Astrocyte (in vitro differentiated cells and primary cell): ENCODE data around the gene PYGB. TPM values are rescaled to one million over a fixed set of nuclear protein-coding genes. Genes with fewer than 3 reads are reported as not detected.
"Not testable (repeated sequence)": the region's sequence is repeated elsewhere in the genome, so short reads cannot be mapped to it uniquely, and the experiment has no call there.

Source experiments
- DNase-seq: peaks from one replicate; pipeline ENCODE4 v3.0.0-alpha.2; 2010; ENCODE audit warnings: low read depth
- FAIRE-seq: peaks from 2 replicates; lab custom pipeline; 2011; peaks lifted over from hg19 to GRCh38; lab: Jason Lieb, UNC
- H2AFZ ChIP-seq: 2 replicates; pipeline ENCODE4 v1.6.0; 2012; ENCODE audit warnings: low read depth, low read length, inconsistent platforms
- H3K27ac ChIP-seq: 2 replicates; pipeline ENCODE4 v1.5.1; 2011; ENCODE audit warnings: low read depth, low read length, inconsistent platforms
- H3K27me3 ChIP-seq: 2 replicates; pipeline ENCODE4 v1.6.0; 2011; ENCODE audit warnings: low read length, inconsistent platforms; ENCODE audit not compliant: insufficient read depth
- H3K36me3 ChIP-seq: 2 replicates; pipeline ENCODE4 v1.5.1; 2011; ENCODE audit warnings: low read length, inconsistent platforms; ENCODE audit not compliant: insufficient read depth
- H3K4me1 ChIP-seq: 2 replicates; pipeline ENCODE4 v1.5.1; 2011; ENCODE audit warnings: low read length, inconsistent platforms; ENCODE audit not compliant: insufficient read depth
- H3K4me2 ChIP-seq: 2 replicates; pipeline ENCODE4 v1.6.0; 2012; ENCODE audit warnings: low read length, inconsistent platforms
- H3K4me3 ChIP-seq: 2 replicates; pipeline ENCODE4 v1.5.1; 2011; ENCODE audit warnings: low read depth, mild to moderate bottlenecking, low read length, inconsistent platforms; ENCODE audit not compliant: insufficient read depth
- H3K79me2 ChIP-seq: 2 replicates; pipeline ENCODE4 v1.6.0; 2012; ENCODE audit warnings: mild to moderate bottlenecking, low read length, inconsistent platforms; ENCODE audit not compliant: insufficient read depth
- H3K9ac ChIP-seq: 2 replicates; pipeline ENCODE4 v1.6.0; 2012; ENCODE audit warnings: mild to moderate bottlenecking, low read length, inconsistent platforms
- H3K9me3 ChIP-seq: 2 replicates; pipeline ENCODE4 v1.5.1; 2012; ENCODE audit warnings: low read depth, mild to moderate bottlenecking, low read length, inconsistent platforms; ENCODE audit not compliant: insufficient read depth
- H4K20me1 ChIP-seq: 2 replicates; pipeline ENCODE4 v1.6.0; 2012; ENCODE audit warnings: low read length, inconsistent platforms; ENCODE audit not compliant: insufficient read depth
- H3K27ac Mint-ChIP-seq: one replicate; pipeline ENCODE4 v1.8.0; 2021; ENCODE audit warnings: mild to moderate bottlenecking, mixed read lengths; ENCODE audit not compliant: unreplicated experiment
- H3K27me3 Mint-ChIP-seq: one replicate; pipeline ENCODE4 v1.8.0; 2021; ENCODE audit warnings: low read depth, mixed read lengths; ENCODE audit not compliant: unreplicated experiment
- H3K36me3 Mint-ChIP-seq: one replicate; pipeline ENCODE4 v1.8.0; 2021; ENCODE audit warnings: low read depth, mixed read lengths; ENCODE audit not compliant: unreplicated experiment
- H3K4me1 Mint-ChIP-seq: one replicate; pipeline ENCODE4 v1.8.0; 2021; ENCODE audit warnings: low read depth, mixed read lengths; ENCODE audit not compliant: unreplicated experiment
- H3K4me3 Mint-ChIP-seq: one replicate; pipeline ENCODE4 v1.8.0; 2021; ENCODE audit warnings: mild to moderate bottlenecking, moderate library complexity, mixed read lengths; ENCODE audit not compliant: unreplicated experiment
- H3K9me3 Mint-ChIP-seq: one replicate; pipeline ENCODE4 v1.8.0; 2021; ENCODE audit warnings: mild to moderate bottlenecking, mixed read lengths; ENCODE audit not compliant: unreplicated experiment
- EZH2 ChIP-seq: IDR thresholded peaks from 2 replicates; pipeline ENCODE4 v1.6.1; 2012; ENCODE audit warnings: mild to moderate bottlenecking, low read length, inconsistent platforms; ENCODE audit not compliant: insufficient read depth
- total RNA-seq: library from RNA; stranded (reverse); gene quantifications from 2 replicates; pipeline ENCODE4 v1.2.1, GENCODE V29; 2021
- TF ChIP-seq, protein P1 (sequence below): IDR thresholded peaks from 2 replicates; pipeline ENCODE4 v1.5.1; 2011; ENCODE audit warnings: low read depth, mild to moderate bottlenecking, inconsistent platforms, low read length, moderate library complexity; ENCODE audit not compliant: insufficient read depth

The PYGB gene
- total RNA-seq, 1 donor from 2014 or later: 206 TPM

DNA sequence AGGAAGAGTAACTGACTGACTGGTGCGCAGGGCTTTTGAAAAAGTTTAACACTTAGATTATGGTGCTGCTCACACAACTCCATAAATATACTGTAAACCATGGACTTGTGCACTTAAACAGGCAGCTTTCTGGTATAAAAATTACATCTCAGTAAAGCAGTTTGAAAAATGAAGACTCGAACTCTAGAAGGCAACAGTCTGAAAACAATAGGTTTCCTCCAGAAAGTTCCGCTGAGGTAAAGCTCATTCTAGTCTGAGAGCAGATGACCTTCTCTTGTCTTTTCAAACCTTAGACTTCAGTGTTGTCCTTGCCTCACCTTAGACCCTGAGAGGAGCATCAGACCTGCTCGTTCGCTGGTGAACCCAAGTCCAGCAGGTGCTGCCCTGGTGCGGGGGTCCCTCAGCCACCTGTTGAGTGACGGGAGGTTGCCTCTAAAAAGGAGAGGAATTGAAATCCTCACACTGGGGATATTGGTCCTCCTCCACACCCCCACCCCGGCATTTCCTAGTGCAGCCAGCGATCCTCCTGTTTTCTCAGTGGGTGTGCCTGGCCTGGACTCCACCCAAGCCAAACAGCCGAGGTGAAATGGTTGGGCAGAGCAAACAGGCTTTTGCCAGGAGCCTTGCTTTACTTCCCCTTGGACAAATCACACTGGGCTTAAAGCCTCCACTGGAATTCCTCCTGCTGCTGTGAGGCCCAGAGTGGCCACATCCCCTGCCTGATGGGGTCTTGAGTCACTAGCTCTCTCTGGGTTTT lies 14.7 kb upstream of the PYGB start:
- no peak for TF ChIP-seq EZH2
- TF ChIP-seq, protein P1, sequence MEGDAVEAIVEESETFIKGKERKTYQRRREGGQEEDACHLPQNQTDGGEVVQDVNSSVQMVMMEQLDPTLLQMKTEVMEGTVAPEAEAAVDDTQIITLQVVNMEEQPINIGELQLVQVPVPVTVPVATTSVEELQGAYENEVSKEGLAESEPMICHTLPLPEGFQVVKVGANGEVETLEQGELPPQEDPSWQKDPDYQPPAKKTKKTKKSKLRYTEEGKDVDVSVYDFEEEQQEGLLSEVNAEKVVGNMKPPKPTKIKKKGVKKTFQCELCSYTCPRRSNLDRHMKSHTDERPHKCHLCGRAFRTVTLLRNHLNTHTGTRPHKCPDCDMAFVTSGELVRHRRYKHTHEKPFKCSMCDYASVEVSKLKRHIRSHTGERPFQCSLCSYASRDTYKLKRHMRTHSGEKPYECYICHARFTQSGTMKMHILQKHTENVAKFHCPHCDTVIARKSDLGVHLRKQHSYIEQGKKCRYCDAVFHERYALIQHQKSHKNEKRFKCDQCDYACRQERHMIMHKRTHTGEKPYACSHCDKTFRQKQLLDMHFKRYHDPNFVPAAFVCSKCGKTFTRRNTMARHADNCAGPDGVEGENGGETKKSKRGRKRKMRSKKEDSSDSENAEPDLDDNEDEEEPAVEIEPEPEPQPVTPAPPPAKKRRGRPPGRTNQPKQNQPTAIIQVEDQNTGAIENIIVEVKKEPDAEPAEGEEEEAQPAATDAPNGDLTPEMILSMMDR: no peak
- no peaks in the 10 kb centered on the region for H3K36me3 Mint-ChIP-seq
- peak; percentile 81 for DNase-seq
- Histone ChIP-seq H4K20me1 (no peaks in the 10 kb centered on the region), H3K9me3 (no peaks in the 10 kb centered on the region), H3K27ac (peak overlapping the region; percentile 62), H3K79me2 (no peaks in the 10 kb centered on the region), H2AFZ (no peak overlapping the region), H3K9ac (peak overlapping the region; percentile 53), H3K4me3 (peak overlapping the region; percentile 12), H3K36me3 (no peaks in the 10 kb centered on the region), H3K4me1 (peaks cover 26% of the 10 kb centered on the region), H3K4me2 (peak overlapping the region; percentile 79), H3K27me3 (no peaks in the 10 kb centered on the region)
- H3K4me1 Mint-ChIP-seq: peaks cover 28% of the 10 kb centered on the region
- peak overlapping the region; percentile 88 for H3K27ac Mint-ChIP-seq
- peak; percentile 54 for FAIRE-seq
- H3K27me3 Mint-ChIP-seq: no peaks in the 10 kb centered on the region
- H3K9me3 Mint-ChIP-seq: no peaks in the 10 kb centered on the region
- H3K4me3 Mint-ChIP-seq: no peak overlapping the region

DNA sequence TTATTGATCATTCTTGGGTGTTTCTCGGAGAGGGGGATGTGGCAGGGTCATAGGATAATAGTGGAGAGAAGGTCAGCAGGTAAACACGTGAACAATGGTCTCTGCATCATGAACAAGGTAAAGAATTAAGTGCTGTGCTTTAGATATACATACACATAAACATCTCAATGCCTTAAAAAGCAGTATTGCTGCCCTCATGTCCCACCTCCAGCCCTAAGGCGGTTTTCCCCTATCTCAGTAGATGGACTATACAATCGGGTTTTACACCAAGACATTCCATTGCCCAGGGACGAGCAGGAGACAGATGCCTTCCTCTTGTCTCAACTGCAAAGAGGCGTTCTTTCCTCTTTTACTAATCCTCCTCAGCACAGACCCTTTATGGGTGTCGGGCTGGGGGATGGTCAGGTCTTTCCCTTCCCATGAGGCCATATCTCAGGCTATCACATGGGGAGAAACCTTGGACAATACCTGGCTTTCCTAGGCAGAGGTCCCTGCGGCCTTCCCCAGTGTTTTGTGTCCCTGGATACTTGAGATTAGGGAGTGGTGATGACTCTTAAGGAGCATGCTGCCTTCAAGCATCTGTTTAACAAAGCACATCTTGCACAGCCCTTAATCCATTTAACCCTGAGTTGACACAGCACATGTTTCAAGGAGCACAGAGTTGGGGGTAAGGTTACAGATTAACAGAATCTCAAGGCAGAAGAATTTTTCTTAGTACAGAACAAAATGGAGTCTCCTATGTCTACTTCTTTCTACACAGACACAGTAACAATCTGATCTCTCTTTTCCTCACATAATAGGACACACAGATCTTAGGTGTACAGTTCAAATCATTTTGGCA lies 13.7 kb upstream of the PYGB start:
- not testable (repeated sequence) for H3K27me3 Mint-ChIP-seq, FAIRE-seq, DNase-seq, H3K27me3 ChIP-seq, H3K4me3 ChIP-seq, H3K9ac ChIP-seq, H3K9me3 Mint-ChIP-seq, H3K36me3 ChIP-seq, H2AFZ ChIP-seq, H3K4me3 Mint-ChIP-seq, H3K36me3 Mint-ChIP-seq, H3K79me2 ChIP-seq, H4K20me1 ChIP-seq, H3K27ac ChIP-seq, H3K9me3 ChIP-seq
- H3K4me1 ChIP-seq: peaks cover 36% of the 10 kb centered on the region
- Mint-ChIP-seq H3K4me1 (peaks cover 37% of the 10 kb centered on the region), H3K27ac (peak overlapping the region; percentile 88)
- peak overlapping the region; percentile 13 for H3K4me2 ChIP-seq

DNA sequence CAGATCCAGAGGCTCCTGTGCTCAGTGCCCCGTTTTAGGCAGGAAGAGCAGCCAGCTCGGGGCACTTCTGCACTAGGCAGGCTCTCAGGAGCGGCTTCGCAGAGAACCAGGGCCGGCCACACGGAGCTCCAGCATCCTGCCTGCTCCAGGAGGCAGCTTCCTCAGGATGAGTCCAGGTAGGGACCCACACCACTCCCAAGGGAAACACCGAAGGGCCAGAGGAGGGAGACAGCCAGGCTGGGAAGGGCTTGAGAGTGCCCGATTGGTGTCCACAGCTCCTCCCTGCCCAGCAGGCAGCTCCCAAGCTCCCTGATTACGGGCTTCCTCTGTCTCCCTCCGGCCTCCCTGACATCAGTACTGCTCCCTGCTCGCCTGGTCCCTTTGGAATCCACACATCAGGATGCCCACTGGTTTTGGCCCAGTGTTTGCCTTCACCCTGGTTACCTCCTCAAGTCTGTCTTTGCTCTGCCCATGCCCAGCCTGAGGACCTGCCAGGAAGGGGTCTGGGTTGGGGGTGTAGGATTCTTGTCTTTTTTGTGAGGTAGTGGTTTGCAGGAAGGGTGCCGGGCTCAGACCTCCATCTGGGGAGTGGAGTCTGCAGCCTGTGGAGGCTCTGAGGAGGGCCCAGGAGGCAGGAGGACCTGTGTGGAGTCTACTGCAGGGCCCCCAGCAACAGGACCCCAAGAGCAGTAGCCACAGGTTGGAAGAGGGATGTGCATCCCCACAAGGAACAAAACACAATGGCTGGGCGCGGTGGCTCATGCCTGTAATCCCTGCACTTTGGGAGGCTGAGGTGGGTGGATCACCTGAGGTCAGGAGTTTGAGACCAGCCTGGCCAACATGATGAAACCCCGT lies 11.2 kb upstream of the PYGB start:
- H3K27me3 ChIP-seq: no peaks in the 10 kb centered on the region
- Mint-ChIP-seq H3K27ac (peak overlapping the region; percentile 99), H3K9me3 (no peaks in the 10 kb centered on the region), H3K27me3 (no peaks in the 10 kb centered on the region), H3K4me3 (no peak overlapping the region), H3K4me1 (peaks cover 45% of the 10 kb centered on the region), H3K36me3 (no peaks in the 10 kb centered on the region)
- H3K9ac ChIP-seq: no peak overlapping the region
- DNase-seq (no peak), FAIRE-seq (no peak)
- TF ChIP-seq EZH2: no peak
- TF ChIP-seq, protein P1: no peak
- H2AFZ ChIP-seq: no peak overlapping the region
- peak overlapping the region; percentile 97 for H3K27ac ChIP-seq
- H3K9me3 ChIP-seq: no peaks in the 10 kb centered on the region
- no peaks in the 10 kb centered on the region for H4K20me1 ChIP-seq
- H3K4me1 ChIP-seq: peaks cover 41% of the 10 kb centered on the region
- H3K79me2 ChIP-seq: no peaks in the 10 kb centered on the region
- H3K4me3 ChIP-seq: no peak overlapping the region
- no peak overlapping the region for H3K4me2 ChIP-seq
- H3K36me3 ChIP-seq: no peaks in the 10 kb centered on the region
